Measurements from ENCODE around the gene DPF3. TPM values are rescaled to one million over a fixed set of nuclear protein-coding genes. Genes with fewer than 3 reads are reported as not detected.

Gene DPF3
- total RNA-seq, 1 experiment from 2014 or later, result 0.31 TPM

- no peak for TF ChIP-seq E2F1 (CRISPR knock-in tag; IDR thresholded peaks at IDR 0.05)
- no peak for TF ChIP-seq PREB (CRISPR knock-in tag; IDR thresholded peaks at IDR 0.05; ENCODE audit: borderline replicate concordance)
- no peak for TF ChIP-seq TEAD1 (CRISPR knock-in tag; IDR thresholded peaks at IDR 0.05)
- TF ChIP-seq ZNF121 (CRISPR knock-in tag; IDR thresholded peaks at IDR 0.05), result no peak
- TF ChIP-seq EMX1 (CRISPR knock-in tag; IDR thresholded peaks at IDR 0.05), result no peak
- no peak for TF ChIP-seq NFYB (CRISPR knock-in tag; conservative IDR thresholded peaks at IDR 0.05; ENCODE audit: low read depth)
These were observed 24.2 kb downstream of the DPF3 start (continued) for GRCh38 chr14:72869407-72870329.

- DNase-seq (ENCODE audit: low spot score), result no peak
- ChIA-PET POLR2A (no interaction called here), CTCF (no interaction called here)
- H3K9me3 Mint-ChIP-seq, result peaks cover 17% of the 10 kb centered on the region
- ATAC-seq, result no peak
- H3K27ac Mint-ChIP-seq, result no peak overlapping the region
- H3K27me3 Mint-ChIP-seq (ENCODE audit: low read depth), result peaks cover 2% of the 10 kb centered on the region; the same call in 1 of the 2 replicates
- H3K4me1 Mint-ChIP-seq, result 0 out of 2 replicates have a peak, but pooled peaks cover 2% of the 10 kb centered on the region
- H3K4me3 Mint-ChIP-seq, result no peak overlapping the region
- peaks cover 17% of the 10 kb centered on the region for H3K36me3 Mint-ChIP-seq
- no peak for TF ChIP-seq ZNF232 (CRISPR knock-in tag; IDR thresholded peaks at IDR 0.05)
These were observed 25.4 kb downstream of the DPF3 start for GRCh38 chr14:72868500-72868899.

GRCh38 chr14:72864712-72865365 lies 29.1 kb downstream of the DPF3 start:
- Mint-ChIP-seq H3K9me3 (no peaks in the 10 kb centered on the region), H3K27me3 (ENCODE audit: low read depth) (no peaks in the 10 kb centered on the region), H3K27ac (no peak overlapping the region), H3K36me3 (no peaks in the 10 kb centered on the region), H3K4me1 (0 out of 2 replicates have a peak, but pooled peaks cover 3% of the 10 kb centered on the region), H3K4me3 (no peak overlapping the region)
- ATAC-seq (no peak), DNase-seq (ENCODE audit: low spot score) (no peak)
- CTCF ChIA-PET, result no interaction called here
- POLR2A ChIA-PET, result no interaction called here
- no peak for TF ChIP-seq JAZF1 (CRISPR knock-in tag; IDR thresholded peaks at IDR 0.05)
- TF ChIP-seq TCF7 (CRISPR knock-in tag; IDR thresholded peaks at IDR 0.05; ENCODE audit: low read depth), result no peak
- TF ChIP-seq MXD4 (CRISPR knock-in tag; IDR thresholded peaks at IDR 0.05; ENCODE audit: borderline replicate concordance), result no peak
- TF ChIP-seq PRDM15 (CRISPR knock-in tag; IDR thresholded peaks at IDR 0.05), result no peak
- TF ChIP-seq NR1H2 (CRISPR knock-in tag; IDR thresholded peaks at IDR 0.05), result no peak
- TF ChIP-seq PREB (CRISPR knock-in tag; IDR thresholded peaks at IDR 0.05; ENCODE audit: borderline replicate concordance), result no peak
- TF ChIP-seq ERG (CRISPR knock-in tag; IDR thresholded peaks at IDR 0.05), result no peak
- no peak for TF ChIP-seq ZNF416 (CRISPR knock-in tag; IDR thresholded peaks at IDR 0.05)
- no peak for TF ChIP-seq SMAD4 (CRISPR knock-in tag; IDR thresholded peaks at IDR 0.05)
- no peak for TF ChIP-seq E2F5 (CRISPR knock-in tag; IDR thresholded peaks at IDR 0.05)
- TF ChIP-seq GTF2I (CRISPR knock-in tag; conservative IDR thresholded peaks at IDR 0.05), result no peak
- no peak for TF ChIP-seq AR (CRISPR knock-in tag; IDR thresholded peaks at IDR 0.05)
